ENCODE results near the gene TCHH.

The TCHH gene

DNA sequence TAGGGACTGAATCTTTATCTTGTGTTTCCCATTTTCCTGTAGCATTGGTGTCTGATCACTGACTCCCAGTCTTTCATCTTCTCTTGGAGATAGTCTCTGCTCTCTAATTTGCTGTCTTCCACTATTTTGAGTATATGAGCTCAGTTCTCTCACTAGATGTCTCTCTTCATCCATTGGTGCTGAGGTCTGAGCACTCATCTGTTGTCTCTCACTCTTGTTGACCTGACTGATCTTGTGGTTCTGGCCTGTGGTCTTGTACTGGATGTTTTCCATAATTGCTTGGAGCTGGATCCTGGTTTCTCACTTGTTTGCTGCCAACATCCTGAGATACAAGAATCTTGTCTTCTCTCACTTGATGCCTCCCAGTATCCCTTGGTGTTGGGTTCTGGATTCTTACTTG is 53.3 kb downstream of the TCHH start:
- H3K4me3 ChIP-seq (ENCODE audit: low read depth, low read length), result no peak overlapping the region
- no peak for TF ChIP-seq CTCF (IDR thresholded peaks at IDR 0.05; ENCODE audit: borderline replicate concordance, insufficient read depth, low read depth, low read length)

Measured in GM12875 (cell line).